GM13976 (cell line): ENCODE data around the gene HELQ.

Experiments used
- DNase-seq: peaks from one replicate; pipeline ENCODE4 v3.0.0; 2012; ENCODE audit warnings: low spot score
- in situ Hi-C: fragments of 300-500 bp; cut with MboI; formaldehyde crosslinking; loops from one replicate; pipeline ENCODE4 v1.12.0; 2022; ENCODE audit warnings: low sequenced_read_pairs, mixed read lengths, inconsistent platforms; ENCODE audit not compliant: unreplicated experiment
- TF ChIP-seq, protein P1 (sequence below): IDR thresholded peaks from 2 replicates; pipeline ENCODE4 v1.5.1; 2012; ENCODE audit warnings: borderline replicate concordance, mild to moderate bottlenecking; ENCODE audit not compliant: insufficient read depth; ENCODE audit errors: extremely low read depth, missing control alignments, control extremely low read depth

Gene HELQ

DNA sequence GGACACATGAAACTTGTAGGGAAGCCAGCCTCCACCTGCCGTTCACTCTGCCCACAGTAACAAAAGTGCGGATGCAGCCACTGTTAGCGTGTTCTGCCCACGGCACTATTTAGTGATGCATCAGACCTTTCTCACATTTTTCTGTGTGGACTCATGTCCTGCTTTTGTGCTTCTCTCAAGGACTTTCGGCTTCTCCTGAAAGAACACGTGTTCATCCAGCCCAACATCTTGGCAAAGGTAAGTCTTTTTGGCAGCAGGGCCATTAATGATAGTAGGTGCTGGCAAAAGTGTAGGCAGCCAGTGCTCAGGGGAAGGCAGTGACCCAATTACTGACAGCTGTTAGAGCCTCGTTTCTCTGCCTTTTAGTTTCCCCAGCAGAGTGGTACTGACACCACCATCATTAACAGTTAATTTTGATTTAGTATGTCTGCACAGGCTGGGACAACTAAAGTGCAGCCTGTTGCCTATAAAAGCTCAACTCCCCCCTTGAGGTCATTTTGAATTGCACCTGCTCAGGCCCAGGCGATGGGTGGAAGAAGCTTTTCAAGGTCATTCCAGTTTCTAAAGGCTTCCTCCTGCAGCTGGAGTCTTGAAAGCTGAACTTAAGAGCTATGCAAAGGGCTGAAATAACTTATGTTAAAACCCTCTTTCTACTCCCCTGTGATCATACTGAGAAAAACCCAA is 66.4 kb downstream of the HELQ start:
- in situ Hi-C loops: no loop called here
- DNase-seq: no peak
- TF ChIP-seq, protein P1, sequence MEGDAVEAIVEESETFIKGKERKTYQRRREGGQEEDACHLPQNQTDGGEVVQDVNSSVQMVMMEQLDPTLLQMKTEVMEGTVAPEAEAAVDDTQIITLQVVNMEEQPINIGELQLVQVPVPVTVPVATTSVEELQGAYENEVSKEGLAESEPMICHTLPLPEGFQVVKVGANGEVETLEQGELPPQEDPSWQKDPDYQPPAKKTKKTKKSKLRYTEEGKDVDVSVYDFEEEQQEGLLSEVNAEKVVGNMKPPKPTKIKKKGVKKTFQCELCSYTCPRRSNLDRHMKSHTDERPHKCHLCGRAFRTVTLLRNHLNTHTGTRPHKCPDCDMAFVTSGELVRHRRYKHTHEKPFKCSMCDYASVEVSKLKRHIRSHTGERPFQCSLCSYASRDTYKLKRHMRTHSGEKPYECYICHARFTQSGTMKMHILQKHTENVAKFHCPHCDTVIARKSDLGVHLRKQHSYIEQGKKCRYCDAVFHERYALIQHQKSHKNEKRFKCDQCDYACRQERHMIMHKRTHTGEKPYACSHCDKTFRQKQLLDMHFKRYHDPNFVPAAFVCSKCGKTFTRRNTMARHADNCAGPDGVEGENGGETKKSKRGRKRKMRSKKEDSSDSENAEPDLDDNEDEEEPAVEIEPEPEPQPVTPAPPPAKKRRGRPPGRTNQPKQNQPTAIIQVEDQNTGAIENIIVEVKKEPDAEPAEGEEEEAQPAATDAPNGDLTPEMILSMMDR: no peak

DNA sequence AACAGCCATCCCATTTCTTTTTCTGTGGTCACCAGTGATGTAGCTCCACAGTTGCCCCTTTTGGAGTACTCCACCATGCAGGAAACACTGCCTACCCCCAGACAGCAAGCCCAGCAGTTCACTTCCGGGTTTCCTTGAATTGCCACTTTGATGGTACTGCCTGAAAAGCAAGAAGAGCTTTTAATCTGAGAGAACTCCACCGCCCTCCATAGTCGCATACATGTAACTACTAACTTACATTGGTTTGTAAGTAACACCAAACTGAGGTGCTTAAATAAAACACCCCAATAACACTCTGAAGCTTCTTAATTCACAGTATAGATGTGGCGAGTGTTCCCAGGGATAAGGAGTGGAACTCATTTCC is 67.3 kb downstream of the HELQ start:
- no peak for DNase-seq
- in situ Hi-C loops: no loop called here

DNA sequence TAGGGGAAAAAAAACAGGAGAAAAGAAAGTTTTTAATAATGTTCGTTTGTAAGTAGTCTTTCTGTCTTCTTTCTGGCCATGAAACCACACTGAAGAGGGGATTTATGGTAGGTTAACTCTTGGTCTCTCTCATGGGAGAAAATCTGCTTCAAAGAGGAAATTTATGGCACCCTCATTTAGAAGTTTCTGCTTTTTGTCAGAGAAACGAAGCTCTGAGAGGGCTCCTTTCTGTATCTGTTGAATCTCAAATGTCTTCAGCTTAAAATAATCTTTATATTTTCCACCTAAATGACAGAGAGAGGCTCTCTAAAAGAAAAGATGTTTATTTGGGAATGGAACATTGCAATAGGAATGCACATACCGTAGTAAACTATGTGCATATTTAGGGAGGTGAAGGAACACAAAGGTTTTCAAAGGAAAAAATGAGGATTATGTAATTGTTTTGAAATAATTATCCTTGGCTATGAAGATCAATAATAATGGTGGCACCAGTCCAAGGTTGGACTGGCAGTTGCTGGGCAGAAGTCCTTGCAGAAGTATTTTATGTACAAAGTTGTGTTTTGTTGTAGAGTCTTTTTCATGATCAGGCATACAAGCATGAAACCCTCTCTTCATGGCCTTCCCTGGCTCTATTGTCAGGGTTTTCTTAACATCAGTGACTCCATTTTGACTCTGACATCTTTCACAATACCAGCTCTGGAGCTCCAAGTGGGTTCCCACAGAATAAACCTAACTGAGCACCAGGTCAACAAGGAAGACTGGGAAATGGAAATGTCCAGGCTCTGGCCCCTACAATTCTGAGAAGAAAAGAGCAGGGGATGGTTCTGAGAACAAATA is 67.9 kb downstream of the HELQ start:
- in situ Hi-C loops: no loop called here
- TF ChIP-seq, protein P1: no peak
- DNase-seq: no peak

More for the DNA sequence above, 67.3 kb downstream of the HELQ start:
- TF ChIP-seq, protein P1: no peak

DNA sequence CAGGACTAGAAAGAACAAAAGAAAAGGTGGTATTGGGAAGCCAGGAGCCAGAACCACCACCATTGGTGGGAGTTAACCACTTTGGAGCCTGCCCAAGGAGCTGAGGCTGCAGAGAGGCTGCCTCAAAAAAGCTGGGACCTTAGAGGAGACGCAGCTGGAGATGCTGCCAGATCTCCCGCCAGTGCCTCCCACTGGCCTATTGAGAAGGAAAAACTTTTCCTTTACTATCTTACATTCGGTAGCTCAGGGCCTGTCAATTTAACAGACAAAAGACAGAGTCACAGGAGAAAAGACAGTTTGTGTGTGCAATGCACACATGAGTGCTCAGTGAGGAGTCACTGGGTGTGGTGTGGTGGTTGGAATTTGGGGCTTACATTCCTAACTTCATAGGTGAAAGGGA is 68.6 kb downstream of the HELQ start:
- TF ChIP-seq, protein P1: no peak
- no peak for DNase-seq
- in situ Hi-C loops: no loop called here

DNA sequence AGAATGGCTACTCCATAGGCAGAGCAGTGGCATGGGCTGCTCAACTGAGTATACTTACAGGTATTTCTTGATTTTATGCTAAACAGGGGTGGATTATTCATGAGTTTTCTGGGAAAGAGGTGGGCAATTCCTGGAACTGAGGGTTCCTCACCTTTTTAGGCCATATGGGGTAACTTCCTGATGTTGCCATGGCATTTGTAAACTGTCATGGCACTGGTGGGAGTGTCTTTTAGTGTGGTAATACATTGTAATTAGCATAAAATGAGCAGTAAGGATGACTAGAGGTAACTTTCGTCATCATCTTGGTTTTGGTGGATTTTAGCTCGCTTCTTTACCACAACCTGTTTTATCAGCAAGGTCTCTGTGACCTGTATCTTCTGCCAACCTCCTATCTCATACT is 72.8 kb downstream of the HELQ start:
- TF ChIP-seq, protein P1: no peak
- DNase-seq: no peak
- in situ Hi-C loops: no loop called here

DNA sequence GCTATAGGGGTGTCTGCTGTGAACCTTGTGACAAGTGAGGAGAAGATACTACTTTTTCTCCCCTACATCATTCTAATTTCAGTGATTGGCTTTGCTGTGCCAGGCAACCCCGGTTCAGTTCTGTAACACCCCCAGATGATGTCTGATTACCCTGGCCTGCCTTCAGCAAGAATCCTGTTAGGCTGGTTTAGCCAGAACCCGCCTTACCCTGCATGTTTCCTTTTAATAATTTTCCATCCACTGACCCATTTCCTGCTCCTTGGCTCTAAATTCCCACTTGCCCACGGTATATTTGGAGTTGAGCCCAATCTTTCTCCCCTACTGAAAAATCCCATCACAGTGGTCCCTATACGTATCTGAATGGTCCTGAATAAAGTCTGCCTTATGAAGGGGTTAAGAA is 74.5 kb downstream of the HELQ start:
- DNase-seq: no peak
- in situ Hi-C loops: no loop called here
- TF ChIP-seq, protein P1: no peak
